Endothelial cell of umbilical vein (primary cell): Measurements from ENCODE around the gene MED26. TPM values are rescaled to one million over a fixed set of nuclear protein-coding genes. Genes with fewer than 3 reads are reported as not detected.

Source experiments
- BruUV-seq: library from RNA; stranded (reverse); fragments of 400-500 nt; replicated peaks from 2 replicates; lab custom pipeline; 2021; lab: Mats Ljungman, UMichigan
- CTCF ChIA-PET: fragments of 300-600, 350-600 bp; sonication (Branson Sonifier 250); formaldehyde crosslinking; loops from one replicate; lab custom pipeline; 2021; ENCODE audit warnings: antibody characterized with exemption, inconsistent platforms; lab: Charles Lee
- POLR2A ChIA-PET: fragments of 300-600, 350-600 bp; sonication (Branson Sonifier 250); formaldehyde crosslinking; loops from one replicate; lab custom pipeline; 2021; ENCODE audit warnings: antibody characterized with exemption, inconsistent platforms; lab: Charles Lee
- DNase-seq: peaks from one replicate; pipeline ENCODE4 v3.0.0-alpha.2; 2011; ENCODE audit warnings: low read depth, low spot score
- FAIRE-seq: peaks from 2 replicates; lab custom pipeline; 2011; peaks lifted over from hg19 to GRCh38; lab: Jason Lieb, UNC
- H2AFZ ChIP-seq: 2 replicates; pipeline ENCODE4 v1.6.0; 2012; ENCODE audit warnings: low read depth, low read length, control low read depth, inconsistent platforms
- H3K27ac ChIP-seq: 2 replicates; pipeline ENCODE4 v1.5.1; 2011; ENCODE audit warnings: low read depth, mild to moderate bottlenecking, control low read depth, low read length, moderate library complexity; ENCODE audit not compliant: insufficient read depth
- H3K27me3 ChIP-seq, 2 experiments: 2 replicates each; pipeline versions ENCODE4 v1.6.0 to v1.6.1; 2011; ENCODE audit warnings: low read length in 2 of 2, mixed read lengths in 1 of 2; ENCODE audit not compliant: control insufficient read depth in 2 of 2, insufficient read depth in 2 of 2
- H3K36me3 ChIP-seq, 2 experiments: 2 replicates in 1 of 2; 3 replicates in 1 of 2; pipeline ENCODE4 v1.5.1; 2011; ENCODE audit warnings: low read length in 2 of 2, mild to moderate bottlenecking in 1 of 2, moderate library complexity in 1 of 2; ENCODE audit not compliant: control insufficient read depth in 2 of 2, insufficient read depth in 2 of 2; ENCODE audit errors: extremely low read depth in 1 of 2
- H3K4me1 ChIP-seq: 3 replicates; pipeline ENCODE4 v1.5.1; 2011; ENCODE audit warnings: mild to moderate bottlenecking, low read length; ENCODE audit not compliant: control insufficient read depth, insufficient read depth; ENCODE audit errors: extremely low read depth
- H3K4me2 ChIP-seq: 2 replicates; pipeline ENCODE4 v1.6.1; 2011; ENCODE audit warnings: low read length, control low read depth, mixed read lengths; ENCODE audit not compliant: insufficient read depth
- H3K4me3 ChIP-seq, 3 experiments: fragments of 200-600 bp in 1 of 3; sonication (generic), shearing (Covaris generic) in 1 of 3; replicated peaks in 1 of 3; 2 replicates each; pipeline ENCODE4 v1.5.1; 2011 to 2016; ENCODE audit warnings: control low read depth in 3 of 3, low read length in 3 of 3, mild to moderate bottlenecking in 2 of 3, inconsistent platforms in 1 of 3, low read depth in 1 of 3, moderate library complexity in 1 of 3; ENCODE audit not compliant: insufficient read depth in 1 of 3
- H3K79me2 ChIP-seq: 2 replicates; pipeline ENCODE4 v1.6.0; 2012; ENCODE audit warnings: low read length, inconsistent platforms; ENCODE audit not compliant: control insufficient read depth, insufficient read depth
- H3K9ac ChIP-seq: replicated peaks from 2 replicates; pipeline ENCODE3; 2011; ENCODE audit warnings: low read length, control low read depth; ENCODE audit not compliant: insufficient read depth; ENCODE audit errors: extremely low read depth
- H3K9me1 ChIP-seq: replicated peaks from 3 replicates; pipeline ENCODE4 v1.6.0; 2011; ENCODE audit warnings: mild to moderate bottlenecking, low read length; ENCODE audit not compliant: control insufficient read depth, insufficient read depth; ENCODE audit errors: extremely low read depth
- H3K9me3 ChIP-seq: replicated peaks from 2 replicates; pipeline ENCODE4 v1.5.1; 2012; ENCODE audit warnings: low read length, inconsistent platforms; ENCODE audit not compliant: control insufficient read depth, insufficient read depth
- H4K20me1 ChIP-seq: replicated peaks from 2 replicates; pipeline ENCODE3; 2011; ENCODE audit warnings: mild to moderate bottlenecking, low read length; ENCODE audit not compliant: control insufficient read depth, insufficient read depth; ENCODE audit errors: extremely low read depth
- CTCF ChIP-seq, 2 donors: IDR thresholded peaks; 1 replicate in 1 of 2; 2 replicates in 1 of 2; pipeline ENCODE4 v1.5.1; 2011; ENCODE audit warnings: low read length in 2 of 2, mild to moderate bottlenecking in 2 of 2, moderate library complexity in 2 of 2, control low read depth in 1 of 2, inconsistent platforms in 1 of 2, low read depth in 1 of 2; ENCODE audit not compliant: insufficient read depth in 1 of 2; ENCODE audit errors: extremely low read depth in 1 of 2
- EZH2 ChIP-seq: IDR thresholded peaks from 2 replicates; pipeline ENCODE4 v1.6.1; 2012; ENCODE audit warnings: borderline replicate concordance, low read depth, mild to moderate bottlenecking, moderate library complexity, low read length, inconsistent platforms; ENCODE audit not compliant: severe bottlenecking
- FOS ChIP-seq: IDR thresholded peaks from 2 replicates; pipeline ENCODE4 v1.6.1; 2011; ENCODE audit warnings: mild to moderate bottlenecking, low read length, moderate library complexity, borderline replicate concordance; ENCODE audit not compliant: insufficient read depth
- GATA2 ChIP-seq: IDR thresholded peaks from 2 replicates; pipeline ENCODE4 v1.7.0; 2011; ENCODE audit warnings: low read depth, mild to moderate bottlenecking, moderate library complexity, mixed read lengths, low read length; ENCODE audit not compliant: insufficient read length, insufficient read depth
- JUN ChIP-seq: IDR thresholded peaks from 2 replicates; pipeline ENCODE4 v1.6.1; 2011; ENCODE audit warnings: borderline replicate concordance, low read depth; ENCODE audit not compliant: insufficient read length, insufficient read depth
- MAX ChIP-seq: IDR thresholded peaks from 2 replicates; pipeline ENCODE4 v1.6.1; 2011; ENCODE audit not compliant: insufficient read depth, insufficient read length
- MYC ChIP-seq: IDR thresholded peaks from one replicate; pipeline ENCODE4 v1.6.1; 2011; ENCODE audit warnings: mild to moderate bottlenecking, low read depth, low read length
- POLR2A ChIP-seq: IDR thresholded peaks from 2 replicates; pipeline ENCODE4 v1.6.1; 2012; ENCODE audit warnings: low read depth, mild to moderate bottlenecking, control low read depth, low read length
- POLR2AphosphoS5 ChIP-seq: IDR thresholded peaks from 2 replicates; pipeline ENCODE4 v1.6.1; 2012; ENCODE audit warnings: low read depth, mild to moderate bottlenecking, control low read depth, low read length, moderate library complexity; ENCODE audit not compliant: insufficient read depth
- dilution Hi-C: fragments of 300-500 bp; cut with MboI; formaldehyde crosslinking; loops from one replicate; pipeline ENCODE4 v1.15.0; 2019; ENCODE audit warnings: low sequenced_read_pairs; ENCODE audit not compliant: extremely low pct_ligation_motif_present
- intact Hi-C: fragments of 100-400 bp; cut with micrococcal nuclease; formaldehyde crosslinking; loops from one replicate; pipeline ENCODE4 v1.10.0; 2022
- polyA plus RNA-seq, 4 experiments: library from polyadenylated mRNA; depleted of rRNA in 3 of 4; stranded (reverse) in 3 of 4; unstranded in 1 of 4; fragments of >200 nt; gene quantifications; 2 replicates each; pipeline versions ENCODE4 v1.2.1 to v1.2.3, GENCODE V29; 2011 to 2012; ENCODE audit warnings: missing spikeins in 1 of 4
- total RNA-seq: library from RNA; stranded (reverse); gene quantifications from 2 replicates; pipeline ENCODE4 v1.2.3, GENCODE V29; 2021

MED26 gene
- total and polyA plus RNA-seq, 2 donors (not counting 3 experiments of a cell fraction or from before 2014, with no cell fraction given) = 5.6 to 13.4 TPM

- Histone ChIP-seq H4K20me1 (no peaks in the 10 kb centered on the region), H3K9me1 (no peaks in the 10 kb centered on the region), H3K9me3 (no peaks in the 10 kb centered on the region), H3K4me3 (no peak overlapping the region), H2AFZ (no peak overlapping the region), H3K79me2 (peaks cover 17% of the 10 kb centered on the region), H3K4me2 (no peak overlapping the region), H3K27ac (peak overlapping the region; percentile 64), H3K36me3 (peaks cover 18% of the 10 kb centered on the region in 2 experiments), H3K4me1 (peaks cover 14% of the 10 kb centered on the region), H3K9ac (no peak overlapping the region), H3K27me3 (no peaks in the 10 kb centered on the region)
- dilution Hi-C loops (no loop called here), intact Hi-C loops (loop anchor here (1.0 kb wide), 1 partner anchor 24 kb away; the partner anchor contains the start of gene CHERP)
- TSS peak; percentile 60 for BruUV-seq
- DNase-seq = no peak
- CTCF ChIA-PET = no interaction called here
- POLR2A ChIA-PET = no interaction called here
- FAIRE-seq = no peak
- no peak for TF ChIP-seq POLR2A
- no peak for TF ChIP-seq JUN
- TF ChIP-seq GATA2 = no peak
- TF ChIP-seq MYC = no peak
- no peak for TF ChIP-seq MAX
- TF ChIP-seq FOS = no peak
- no peak for TF ChIP-seq EZH2
- TF ChIP-seq CTCF (IDR thresholded peaks at IDR 0.05; ENCODE audit: extremely low read depth in 1 of 2, insufficient read depth in 1 of 2, low read depth in 1 of 2, low read length in 2 of 2) = no peak
- no peak for TF ChIP-seq POLR2AphosphoS5
Observed at GRCh38 chr19:16566702-16567101, 61.3 kb downstream of the MED26 start.
